HCT116 (cell line): ENCODE data around the gene VPS37D. TPM values are rescaled to one million over a fixed set of nuclear protein-coding genes. Genes with fewer than 3 reads are reported as not detected.

Experiments used
- ATAC-seq: fragments of 200-7000 bp; cut with Tn5 transposase; 2 replicates; pipeline ENCODE4 v1.9.1; 2020; ENCODE audit warnings: mild to moderate bottlenecking, moderate library complexity
- BruUV-seq: library from RNA; stranded (reverse); fragments of 400-500 nt; replicated peaks from 2 replicates; lab custom pipeline; 2021; lab: Mats Ljungman, UMichigan
- CTCF ChIA-PET: fragments of 300-600 bp; sonication (Branson Sonifier 250); formaldehyde crosslinking; loops from one replicate; lab custom pipeline; 2021; ENCODE audit warnings: antibody characterized with exemption; lab: Charles Lee
- POLR2A ChIA-PET: fragments of 300-600, 350-600 bp; sonication (Branson Sonifier 250); formaldehyde crosslinking; loops from one replicate; lab custom pipeline; 2021; ENCODE audit warnings: antibody characterized with exemption; lab: Charles Lee
- RAD21 ChIA-PET, 2 experiments: fragments of 300-600 bp; sonication (Branson Sonifier 250); formaldehyde crosslinking; loops; one replicate each; lab custom pipeline; 2023; ENCODE audit warnings: low total read pairs in 2 of 2; ENCODE audit not compliant: uncharacterized antibody in 2 of 2, unreplicated experiment in 2 of 2, low non-redundant PET in 1 of 2; lab: Charles Lee
- DNase-seq: peaks from one replicate; pipeline ENCODE4 v3.0.0-alpha.2; 2010; ENCODE audit warnings: low read depth, low spot score
- H2AFZ ChIP-seq: fragments of 200-600 bp; shearing (Covaris generic), sonication (generic); 2 replicates; pipeline ENCODE4 v1.6.1; 2017; ENCODE audit warnings: low read depth, mixed run types, mixed read lengths, antibody characterized with exemption, low read length; ENCODE audit not compliant: poor library complexity, severe bottlenecking
- H3K27ac ChIP-seq: 2 replicates; pipeline ENCODE4 v1.5.1; 2012; ENCODE audit warnings: low read depth, low read length
- H3K27me3 ChIP-seq: fragments of 200-600 bp; sonication (generic); 2 replicates; pipeline ENCODE4 v1.6.1; 2016; ENCODE audit warnings: mixed run types, low read length, mixed read lengths; ENCODE audit not compliant: insufficient read depth
- H3K36me3 ChIP-seq, 2 experiments: fragments of 200-500 bp in 1 of 2; fragments of 200-600 bp in 1 of 2; sonication (Bioruptor generic) in 1 of 2; sonication (generic) in 1 of 2; 2 replicates each; pipeline versions ENCODE4 v1.5.1 to v1.6.1; 2014 to 2016; ENCODE audit warnings: low read length in 2 of 2, inconsistent platforms in 1 of 2, mixed read lengths in 1 of 2, mixed run types in 1 of 2; ENCODE audit not compliant: insufficient read depth in 2 of 2, control insufficient read depth in 1 of 2
- H3K4me1 ChIP-seq, 2 experiments: fragments of 200-600 bp in 1 of 2; sonication (generic) in 1 of 2; 2 replicates each; pipeline versions ENCODE4 v1.5.1 to v1.6.1; 2012 to 2017; ENCODE audit warnings: low read length in 2 of 2, inconsistent platforms in 1 of 2, mild to moderate bottlenecking in 1 of 2, mixed read lengths in 1 of 2, mixed run types in 1 of 2, moderate library complexity in 1 of 2; ENCODE audit not compliant: insufficient read depth in 2 of 2, control insufficient read depth in 1 of 2
- H3K4me2 ChIP-seq: fragments of 200-600 bp; sonication (generic); 2 replicates; pipeline ENCODE4 v1.6.1; 2017; ENCODE audit warnings: mixed run types, low read length, mixed read lengths
- H3K4me3 ChIP-seq, 2 experiments: fragments of 200-600 bp in 1 of 2; sonication (generic) in 1 of 2; replicated peaks in 1 of 2; 2 replicates each; pipeline ENCODE4 v1.5.1; 2011 to 2016; ENCODE audit warnings: low read length in 2 of 2, control low read depth in 1 of 2, low read depth in 1 of 2, mild to moderate bottlenecking in 1 of 2, mixed read lengths in 1 of 2, mixed run types in 1 of 2
- H3K79me2 ChIP-seq: fragments of 200-600 bp; sonication (generic); 2 replicates; pipeline ENCODE4 v1.6.1; 2017; ENCODE audit warnings: mild to moderate bottlenecking, mixed run types, low read length, moderate library complexity, mixed read lengths; ENCODE audit not compliant: insufficient read depth
- H3K9ac ChIP-seq: fragments of 200-600 bp; sonication (generic); 2 replicates; pipeline ENCODE4 v1.6.1; 2016; ENCODE audit warnings: low read length, mixed read lengths
- H3K9me2 ChIP-seq: fragments of 200-600 bp; sonication (generic), shearing (Covaris generic); 2 replicates; pipeline ENCODE4 v1.6.1; 2017; ENCODE audit warnings: mixed run types, mild to moderate bottlenecking, moderate library complexity; ENCODE audit not compliant: insufficient read depth
- H3K9me3 ChIP-seq, 2 experiments: fragments of 200-500 bp in 1 of 2; fragments of 200-600 bp in 1 of 2; sonication (Bioruptor generic) in 1 of 2; sonication (generic) in 1 of 2; 2 replicates each; pipeline ENCODE4 v1.6.1; 2014 to 2017; ENCODE audit warnings: low read length in 2 of 2, mixed read lengths in 2 of 2, inconsistent platforms in 1 of 2, low read depth in 1 of 2, mild to moderate bottlenecking in 1 of 2, mixed run types in 1 of 2, moderate library complexity in 1 of 2; ENCODE audit not compliant: control insufficient read depth in 1 of 2, insufficient read depth in 1 of 2
- H4K20me1 ChIP-seq: fragments of 200-600 bp; sonication (generic), shearing (Covaris generic); 2 replicates; pipeline ENCODE4 v1.6.1; 2017; ENCODE audit warnings: mixed run types, mild to moderate bottlenecking, moderate library complexity; ENCODE audit not compliant: insufficient read depth
- CBX3 ChIP-seq: IDR thresholded peaks from 2 replicates; pipeline ENCODE4 v1.6.1; 2012; ENCODE audit warnings: low read depth
- CEBPB ChIP-seq: IDR thresholded peaks from 2 replicates; pipeline ENCODE4 v1.6.1; 2012; ENCODE audit warnings: low read depth
- EGR1 ChIP-seq: IDR thresholded peaks from 2 replicates; pipeline ENCODE4 v1.6.1; 2012; ENCODE audit warnings: low read depth
- ELF1 ChIP-seq: IDR thresholded peaks from 2 replicates; pipeline ENCODE4 v1.6.1; 2012; ENCODE audit warnings: low read depth, borderline replicate concordance
- EZH2 ChIP-seq: fragments of 200-600 bp; sonication (generic); IDR thresholded peaks from 2 replicates; pipeline ENCODE4 v1.6.1; 2017; ENCODE audit warnings: antibody characterized with exemption, mixed run types
- FOSL1 ChIP-seq: IDR thresholded peaks from 2 replicates; pipeline ENCODE4 v1.6.1; 2012; ENCODE audit warnings: low read depth
- JUND ChIP-seq: IDR thresholded peaks from 2 replicates; pipeline ENCODE4 v1.6.1; 2012
- POLR2A ChIP-seq: IDR thresholded peaks from 2 replicates; pipeline ENCODE4 v1.7.0; 2011; ENCODE audit warnings: borderline replicate concordance; ENCODE audit not compliant: insufficient read depth, insufficient read length; ENCODE audit errors: extremely low read depth
- POLR2AphosphoS5 ChIP-seq: IDR thresholded peaks from 2 replicates; pipeline ENCODE4 v1.6.1; 2011; ENCODE audit warnings: mild to moderate bottlenecking, low read depth, low read length, moderate library complexity
- RAD21 ChIP-seq: IDR thresholded peaks from 2 replicates; pipeline ENCODE4 v1.6.1; 2012; ENCODE audit warnings: low read depth, mild to moderate bottlenecking
- SRF ChIP-seq: IDR thresholded peaks from 2 replicates; pipeline ENCODE4 v1.6.1; 2012; ENCODE audit warnings: low read depth
- TCF7L2 ChIP-seq: IDR thresholded peaks from 2 replicates; pipeline ENCODE4 v1.7.0; 2011; ENCODE audit warnings: borderline replicate concordance, inconsistent platforms; ENCODE audit not compliant: insufficient read depth, insufficient read length; ENCODE audit errors: extremely low read depth
- YY1 ChIP-seq: IDR thresholded peaks from 2 replicates; pipeline ENCODE4 v1.6.1; 2011; ENCODE audit warnings: low read length, low read depth, moderate library complexity, mild to moderate bottlenecking; ENCODE audit not compliant: insufficient replicate concordance; ENCODE audit errors: extremely low read depth
- ZBTB33 ChIP-seq: IDR thresholded peaks from 2 replicates; pipeline ENCODE4 v1.6.1; 2011; ENCODE audit warnings: mild to moderate bottlenecking, low read length, moderate library complexity; ENCODE audit not compliant: insufficient replicate concordance; ENCODE audit errors: extremely low read depth
- ZFX ChIP-seq: fragments of 450-650 bp; IDR thresholded peaks from 2 replicates; pipeline ENCODE4 v1.6.1; 2017
- ZNF274 ChIP-seq: fragments of 200-500 bp; sonication (Bioruptor generic); IDR thresholded peaks from 2 replicates; pipeline ENCODE4 v1.6.1; 2014; ENCODE audit warnings: mild to moderate bottlenecking, low read depth, low read length, inconsistent platforms
- intact Hi-C: fragments of 100-400 bp; cut with micrococcal nuclease; formaldehyde crosslinking; loops from 2 replicates; pipeline ENCODE4 v1.10.0; 2022
- total RNA-seq: library from RNA; stranded (reverse); gene quantifications from one replicate; pipeline ENCODE4 v1.2.1, GENCODE V29; 2021; ENCODE audit not compliant: unreplicated experiment
- TF ChIP-seq, protein P1 (sequence below): IDR thresholded peaks from 2 replicates; pipeline ENCODE4 v1.6.1; 2012; ENCODE audit warnings: low read depth
- TF ChIP-seq, protein P2 (sequence below): IDR thresholded peaks from 2 replicates; pipeline ENCODE4 v1.6.1; 2012
- TF ChIP-seq, protein P3 (sequence below), 3 experiments: fragments of 200-600 bp in 1 of 3; sonication (generic) in 1 of 3; IDR thresholded peaks in 2 of 3; conservative IDR thresholded peaks in 1 of 3; 2 replicates each; pipeline ENCODE4 v1.5.1; 2012 to 2017; ENCODE audit warnings: low read depth in 2 of 3, low read length in 2 of 3, antibody characterized with exemption in 1 of 3, borderline replicate concordance in 1 of 3, control low read depth in 1 of 3, mild to moderate bottlenecking in 1 of 3, mixed read lengths in 1 of 3, mixed run types in 1 of 3, moderate library complexity in 1 of 3; ENCODE audit not compliant: insufficient read depth in 1 of 3
- TF ChIP-seq, protein P4 (sequence below): IDR thresholded peaks from 2 replicates; pipeline ENCODE4 v1.6.1; 2012

Gene VPS37D
- total RNA-seq, 1 experiment from 2014 or later = 9.5 TPM

GRCh38 chr7:73638911-73639310, 28.7 kb upstream of the VPS37D start:
- CTCF ChIA-PET = interaction anchor here (2.0 kb wide), 1 partner anchor 10 kb away, joined by 4 read pairs; no protein-coding TSS in a partner anchor
- Histone ChIP-seq H4K20me1 (no peaks in the 10 kb centered on the region), H3K9me3 (no peaks in the 10 kb centered on the region), H3K9ac (no peak overlapping the region), H3K4me1 (peaks cover 34 to 41% of the 10 kb centered on the region in 2 experiments), H2AFZ (no peak overlapping the region), H3K27me3 (no peaks in the 10 kb centered on the region), H3K4me3 (no peak overlapping the region)
- RAD21 ChIA-PET = no interaction called here
- POLR2A ChIA-PET = no interaction called here
- intact Hi-C loops = no loop called here
- ATAC-seq = no peak
- TF ChIP-seq ZFX = no peak
- TF ChIP-seq POLR2A = no peak
- no peak for TF ChIP-seq FOSL1
- TF ChIP-seq EZH2 = no peak
- no peak for TF ChIP-seq ZBTB33
- no peak for TF ChIP-seq POLR2AphosphoS5
- TF ChIP-seq YY1 = no peak
- TF ChIP-seq, protein P1, sequence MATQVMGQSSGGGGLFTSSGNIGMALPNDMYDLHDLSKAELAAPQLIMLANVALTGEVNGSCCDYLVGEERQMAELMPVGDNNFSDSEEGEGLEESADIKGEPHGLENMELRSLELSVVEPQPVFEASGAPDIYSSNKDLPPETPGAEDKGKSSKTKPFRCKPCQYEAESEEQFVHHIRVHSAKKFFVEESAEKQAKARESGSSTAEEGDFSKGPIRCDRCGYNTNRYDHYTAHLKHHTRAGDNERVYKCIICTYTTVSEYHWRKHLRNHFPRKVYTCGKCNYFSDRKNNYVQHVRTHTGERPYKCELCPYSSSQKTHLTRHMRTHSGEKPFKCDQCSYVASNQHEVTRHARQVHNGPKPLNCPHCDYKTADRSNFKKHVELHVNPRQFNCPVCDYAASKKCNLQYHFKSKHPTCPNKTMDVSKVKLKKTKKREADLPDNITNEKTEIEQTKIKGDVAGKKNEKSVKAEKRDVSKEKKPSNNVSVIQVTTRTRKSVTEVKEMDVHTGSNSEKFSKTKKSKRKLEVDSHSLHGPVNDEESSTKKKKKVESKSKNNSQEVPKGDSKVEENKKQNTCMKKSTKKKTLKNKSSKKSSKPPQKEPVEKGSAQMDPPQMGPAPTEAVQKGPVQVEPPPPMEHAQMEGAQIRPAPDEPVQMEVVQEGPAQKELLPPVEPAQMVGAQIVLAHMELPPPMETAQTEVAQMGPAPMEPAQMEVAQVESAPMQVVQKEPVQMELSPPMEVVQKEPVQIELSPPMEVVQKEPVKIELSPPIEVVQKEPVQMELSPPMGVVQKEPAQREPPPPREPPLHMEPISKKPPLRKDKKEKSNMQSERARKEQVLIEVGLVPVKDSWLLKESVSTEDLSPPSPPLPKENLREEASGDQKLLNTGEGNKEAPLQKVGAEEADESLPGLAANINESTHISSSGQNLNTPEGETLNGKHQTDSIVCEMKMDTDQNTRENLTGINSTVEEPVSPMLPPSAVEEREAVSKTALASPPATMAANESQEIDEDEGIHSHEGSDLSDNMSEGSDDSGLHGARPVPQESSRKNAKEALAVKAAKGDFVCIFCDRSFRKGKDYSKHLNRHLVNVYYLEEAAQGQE = no peak
- TF ChIP-seq, protein P2, sequence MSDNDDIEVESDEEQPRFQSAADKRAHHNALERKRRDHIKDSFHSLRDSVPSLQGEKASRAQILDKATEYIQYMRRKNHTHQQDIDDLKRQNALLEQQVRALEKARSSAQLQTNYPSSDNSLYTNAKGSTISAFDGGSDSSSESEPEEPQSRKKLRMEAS = no peak
- no peak for TF ChIP-seq CBX3
- TF ChIP-seq, protein P3, sequence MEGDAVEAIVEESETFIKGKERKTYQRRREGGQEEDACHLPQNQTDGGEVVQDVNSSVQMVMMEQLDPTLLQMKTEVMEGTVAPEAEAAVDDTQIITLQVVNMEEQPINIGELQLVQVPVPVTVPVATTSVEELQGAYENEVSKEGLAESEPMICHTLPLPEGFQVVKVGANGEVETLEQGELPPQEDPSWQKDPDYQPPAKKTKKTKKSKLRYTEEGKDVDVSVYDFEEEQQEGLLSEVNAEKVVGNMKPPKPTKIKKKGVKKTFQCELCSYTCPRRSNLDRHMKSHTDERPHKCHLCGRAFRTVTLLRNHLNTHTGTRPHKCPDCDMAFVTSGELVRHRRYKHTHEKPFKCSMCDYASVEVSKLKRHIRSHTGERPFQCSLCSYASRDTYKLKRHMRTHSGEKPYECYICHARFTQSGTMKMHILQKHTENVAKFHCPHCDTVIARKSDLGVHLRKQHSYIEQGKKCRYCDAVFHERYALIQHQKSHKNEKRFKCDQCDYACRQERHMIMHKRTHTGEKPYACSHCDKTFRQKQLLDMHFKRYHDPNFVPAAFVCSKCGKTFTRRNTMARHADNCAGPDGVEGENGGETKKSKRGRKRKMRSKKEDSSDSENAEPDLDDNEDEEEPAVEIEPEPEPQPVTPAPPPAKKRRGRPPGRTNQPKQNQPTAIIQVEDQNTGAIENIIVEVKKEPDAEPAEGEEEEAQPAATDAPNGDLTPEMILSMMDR (IDR thresholded peaks at IDR 0.05 in 2 of 3, conservative IDR thresholded peaks at IDR 0.05 in 1 of 3; ENCODE audit: borderline replicate concordance in 1 of 3, insufficient read depth in 1 of 3, low read depth in 2 of 3, low read length in 2 of 3) = no peak
- TF ChIP-seq JUND = no peak
- TF ChIP-seq EGR1 = no peak
- TF ChIP-seq SRF = no peak
- no peak for TF ChIP-seq ELF1
- no peak for TF ChIP-seq CEBPB
- no peak for TF ChIP-seq ZNF274
- no peak for TF ChIP-seq RAD21
- TF ChIP-seq, protein P4, sequence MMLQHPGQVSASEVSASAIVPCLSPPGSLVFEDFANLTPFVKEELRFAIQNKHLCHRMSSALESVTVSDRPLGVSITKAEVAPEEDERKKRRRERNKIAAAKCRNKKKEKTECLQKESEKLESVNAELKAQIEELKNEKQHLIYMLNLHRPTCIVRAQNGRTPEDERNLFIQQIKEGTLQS = no peak
- no peak for TF ChIP-seq TCF7L2
- TF ChIP-seq, all 23 proteins: peak for 0
- no peaks in the 10 kb centered on the region for H3K36me3 ChIP-seq
- BruUV-seq = no TSS peak
- no peak overlapping the region for H3K4me2 ChIP-seq
- H3K9me2 ChIP-seq = no peaks in the 10 kb centered on the region
- DNase-seq = no peak
- no peak overlapping the region for H3K27ac ChIP-seq
- H3K79me2 ChIP-seq = no peaks in the 10 kb centered on the region; the same call in 1 of the 2 replicates
